ENCODE measurements around the gene PLCB3.

Gene PLCB3

DNA sequence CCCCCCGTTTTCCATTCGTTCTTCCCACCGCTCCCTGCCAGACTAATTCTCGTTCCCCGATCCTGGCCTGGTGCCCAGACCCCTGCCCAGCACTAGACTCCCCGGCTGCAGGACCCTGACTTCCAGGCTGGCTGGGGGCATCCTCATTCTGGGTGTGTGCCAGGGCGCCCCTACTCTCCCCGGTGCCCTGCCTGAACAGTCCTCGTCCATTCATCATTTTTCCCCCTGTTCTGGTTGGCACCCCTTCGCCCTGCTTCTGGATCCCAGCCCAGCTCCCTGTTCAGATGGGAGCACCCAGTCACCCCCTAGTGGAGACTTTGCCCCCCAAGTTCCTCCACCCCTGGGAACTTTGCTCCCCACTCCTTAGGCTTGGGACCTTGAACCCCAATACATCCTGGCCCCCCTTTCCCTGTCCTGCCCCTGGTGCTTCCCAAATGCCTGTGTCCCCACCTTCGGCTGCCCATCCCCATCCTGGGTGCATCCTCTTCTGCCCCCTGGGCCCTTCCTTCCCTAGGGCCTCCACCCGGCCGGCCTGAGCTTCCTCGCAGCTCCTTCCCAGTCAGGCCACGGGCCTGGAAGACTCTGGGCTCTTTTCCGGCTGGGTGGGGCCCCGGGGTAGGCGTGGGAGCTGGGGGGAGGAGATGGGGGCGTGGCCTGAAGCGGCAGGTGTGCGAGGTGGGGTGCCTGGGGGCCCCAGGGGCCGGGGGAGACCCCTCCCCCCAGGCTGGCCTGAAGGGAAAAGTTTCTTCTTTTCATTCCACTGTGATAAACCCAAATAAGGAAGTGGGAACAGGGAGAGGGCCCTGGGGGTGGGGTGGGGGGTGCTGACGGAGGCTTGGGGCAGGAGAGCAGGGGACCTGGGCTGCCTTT is 908 bp downstream of the PLCB3 start:
- DNase-seq: no peak

DNA sequence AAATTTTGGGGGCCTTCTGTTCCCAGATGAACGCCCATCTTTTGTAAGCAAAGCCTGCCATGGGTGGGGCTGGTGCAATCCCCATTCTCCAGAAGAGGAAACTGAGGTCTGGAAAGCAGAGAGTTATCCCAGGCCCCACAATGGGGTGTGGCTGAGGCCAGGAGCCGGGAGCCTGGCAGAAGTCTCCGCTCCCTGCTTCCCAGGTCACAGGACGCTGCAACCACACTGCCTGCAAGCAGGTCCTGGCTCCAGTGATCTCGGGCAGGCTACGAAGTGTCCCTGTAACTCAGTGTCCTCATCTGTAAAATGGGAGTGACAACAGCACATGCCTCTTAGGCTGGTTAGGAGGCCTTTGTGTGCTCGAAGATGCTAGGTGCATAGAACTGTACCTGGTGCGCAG is 1.7 kb downstream of the PLCB3 start:
- DNase-seq: no peak

DNA sequence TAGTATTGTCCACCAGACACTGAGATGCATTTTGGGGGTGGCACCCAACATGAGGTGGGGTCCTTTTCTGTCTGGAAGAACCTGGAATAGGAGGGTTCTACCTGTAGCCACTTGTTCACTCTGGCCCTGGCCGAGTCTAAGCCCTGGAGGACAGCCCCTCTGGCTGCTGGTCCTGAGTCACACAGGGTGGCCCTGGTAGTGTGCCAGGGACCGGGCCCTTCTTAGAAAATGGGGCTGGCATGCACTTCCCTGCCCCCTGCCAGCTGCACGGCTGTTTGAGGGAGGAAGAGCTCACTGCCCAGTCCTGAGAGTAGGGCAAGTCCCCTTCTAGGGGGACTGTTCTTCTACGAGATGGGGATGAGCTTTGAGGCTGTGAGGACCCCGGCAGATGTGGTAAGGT is 2.2 kb downstream of the PLCB3 start:
- DNase-seq: no peak

DNA sequence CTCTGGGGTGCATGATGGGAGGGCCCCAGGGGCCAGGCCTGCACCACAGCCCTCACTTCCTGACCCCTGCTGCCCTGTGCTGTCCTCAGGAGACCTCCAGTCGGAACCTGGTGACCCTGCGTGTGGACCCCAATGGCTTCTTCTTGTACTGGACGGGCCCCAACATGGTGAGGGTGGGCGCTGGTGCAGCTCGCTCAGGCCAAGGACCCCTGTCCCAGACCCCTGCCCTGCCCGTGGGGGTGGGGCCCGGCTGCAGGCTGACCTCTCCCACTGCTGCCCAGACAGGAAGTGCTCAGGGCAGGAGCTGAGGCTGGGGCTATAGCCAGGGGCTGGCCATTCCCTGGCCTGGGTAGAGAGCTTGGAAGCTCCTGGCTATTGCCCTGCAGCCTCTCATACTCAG is 3.0 kb downstream of the PLCB3 start:
- no peak for DNase-seq

DNA sequence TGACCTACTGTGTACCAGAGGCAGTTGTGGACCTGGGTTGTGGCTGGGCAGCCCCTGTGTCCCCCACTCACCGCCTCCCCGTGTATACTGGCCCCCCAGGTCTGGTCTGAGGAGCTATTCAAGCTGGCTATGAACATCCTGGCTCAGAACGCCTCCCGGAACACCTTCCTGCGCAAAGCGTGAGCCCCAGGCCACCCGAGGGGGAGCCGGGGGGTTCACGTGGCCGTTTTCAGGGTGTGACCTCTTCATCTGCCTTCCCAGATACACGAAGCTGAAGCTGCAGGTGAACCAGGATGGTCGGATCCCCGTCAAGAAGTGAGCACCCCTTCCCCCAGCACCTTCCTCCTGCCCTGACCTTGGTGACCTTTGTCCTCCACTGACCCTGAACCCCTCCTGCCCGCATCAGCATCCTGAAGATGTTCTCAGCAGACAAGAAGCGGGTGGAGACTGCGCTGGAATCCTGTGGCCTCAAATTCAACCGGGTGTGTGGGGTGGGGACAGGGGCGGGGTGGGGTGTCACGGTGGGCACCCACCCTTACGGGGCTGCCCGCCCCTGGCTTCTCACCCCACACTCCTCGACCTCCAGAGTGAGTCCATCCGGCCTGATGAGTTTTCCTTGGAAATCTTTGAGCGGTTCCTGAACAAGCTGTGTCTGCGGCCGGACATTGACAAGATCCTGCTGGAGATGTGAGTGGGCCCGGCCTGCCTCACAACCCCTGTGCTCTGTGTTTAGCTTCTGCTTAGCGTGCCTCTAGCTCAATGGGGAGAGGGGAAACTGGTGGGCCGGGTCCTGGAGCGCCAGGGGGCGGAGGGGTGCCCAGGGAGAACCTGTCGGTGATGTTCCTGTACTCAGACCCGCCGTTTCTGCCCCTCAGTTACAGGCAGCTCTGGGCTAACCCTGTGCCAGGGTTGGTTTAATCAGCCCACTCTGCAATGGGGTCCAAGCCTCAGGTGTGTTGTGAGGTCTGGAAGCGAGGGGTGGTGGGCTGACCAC is 4.1 kb downstream of the PLCB3 start:
- DNase-seq: no peak

DNA sequence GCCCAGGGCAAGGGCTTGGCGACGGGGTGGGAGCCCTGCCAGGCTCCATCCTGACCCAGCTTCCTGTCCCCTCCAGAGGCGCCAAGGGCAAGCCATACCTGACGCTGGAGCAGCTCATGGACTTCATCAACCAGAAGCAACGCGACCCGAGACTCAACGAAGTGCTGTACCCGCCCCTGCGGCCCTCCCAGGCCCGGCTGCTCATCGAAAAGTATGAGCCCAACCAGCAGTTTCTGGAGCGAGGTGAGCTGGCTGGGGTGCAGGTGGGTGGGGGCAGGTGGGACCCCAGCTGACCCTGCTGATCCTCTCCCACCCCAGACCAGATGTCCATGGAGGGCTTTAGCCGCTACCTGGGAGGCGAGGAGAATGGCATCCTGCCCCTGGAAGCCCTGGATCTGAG is 5.0 kb downstream of the PLCB3 start:
- no peak for DNase-seq

DNA sequence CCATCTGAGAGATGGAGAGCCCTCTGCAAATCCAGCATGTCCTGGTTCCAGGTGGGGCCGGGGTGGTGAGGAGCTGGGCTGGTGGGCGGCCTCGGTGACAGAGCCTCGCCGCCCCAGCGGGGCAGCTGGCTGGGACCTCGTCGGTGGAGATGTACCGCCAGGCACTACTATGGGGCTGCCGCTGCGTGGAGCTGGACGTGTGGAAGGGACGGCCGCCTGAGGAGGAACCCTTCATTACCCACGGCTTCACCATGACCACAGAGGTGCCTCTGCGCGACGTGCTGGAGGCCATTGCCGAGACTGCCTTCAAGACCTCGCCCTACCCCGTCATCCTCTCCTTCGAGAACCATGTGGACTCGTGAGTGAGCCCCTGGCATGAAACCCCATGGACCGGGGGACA is 7.0 kb downstream of the PLCB3 start:
- no peak for DNase-seq

DNA sequence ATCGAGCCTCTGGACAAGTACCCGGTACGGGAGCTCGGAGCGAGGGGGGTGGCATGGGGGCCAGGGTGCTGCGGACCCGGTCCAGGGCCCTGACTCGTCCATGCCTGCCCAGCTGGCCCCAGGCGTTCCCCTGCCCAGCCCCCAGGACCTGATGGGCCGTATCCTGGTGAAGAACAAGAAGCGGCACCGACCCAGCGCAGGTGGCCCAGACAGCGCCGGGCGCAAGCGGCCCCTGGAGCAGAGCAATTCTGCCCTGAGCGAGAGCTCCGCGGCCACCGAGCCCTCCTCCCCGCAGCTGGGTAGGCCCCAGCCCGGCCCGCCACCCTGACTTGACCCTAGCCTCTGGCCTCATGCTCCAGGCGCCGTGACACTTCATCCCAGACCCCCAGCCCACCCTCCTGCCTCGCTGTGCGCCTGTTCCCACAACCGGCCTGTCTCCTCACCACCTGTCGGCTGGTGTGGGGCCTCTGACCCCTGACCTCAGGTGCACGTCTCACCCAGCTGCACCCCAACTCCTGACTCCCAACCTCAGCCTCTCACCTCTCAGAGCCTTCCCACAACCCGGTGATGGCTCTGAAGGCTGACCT is 7.7 kb downstream of the PLCB3 start:
- no peak for DNase-seq

DNA sequence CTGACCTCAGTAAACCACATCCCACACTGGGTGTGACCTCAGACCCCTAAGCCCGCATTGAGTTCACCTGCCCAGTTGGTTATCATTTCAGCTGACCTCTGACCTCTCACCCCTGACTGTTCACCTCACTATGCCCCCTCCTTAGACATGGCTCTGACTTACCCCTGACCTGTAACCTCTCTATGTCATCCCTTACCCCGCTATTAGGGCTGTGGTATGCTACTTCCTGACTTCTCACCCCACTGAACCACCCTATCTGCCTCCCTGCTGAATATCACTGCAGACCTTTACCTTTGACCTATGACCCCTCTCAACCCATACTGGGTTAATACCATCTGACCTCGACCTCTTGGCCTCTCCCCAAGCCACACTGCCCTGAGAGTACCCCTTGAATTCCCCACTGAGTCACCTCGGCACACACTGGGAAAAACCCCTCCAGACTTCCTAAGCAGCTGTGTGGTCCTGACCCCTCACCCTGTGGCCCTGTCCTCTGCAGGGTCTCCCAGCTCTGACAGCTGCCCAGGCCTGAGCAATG is 8.3 kb downstream of the PLCB3 start:
- no peak for DNase-seq

DNA sequence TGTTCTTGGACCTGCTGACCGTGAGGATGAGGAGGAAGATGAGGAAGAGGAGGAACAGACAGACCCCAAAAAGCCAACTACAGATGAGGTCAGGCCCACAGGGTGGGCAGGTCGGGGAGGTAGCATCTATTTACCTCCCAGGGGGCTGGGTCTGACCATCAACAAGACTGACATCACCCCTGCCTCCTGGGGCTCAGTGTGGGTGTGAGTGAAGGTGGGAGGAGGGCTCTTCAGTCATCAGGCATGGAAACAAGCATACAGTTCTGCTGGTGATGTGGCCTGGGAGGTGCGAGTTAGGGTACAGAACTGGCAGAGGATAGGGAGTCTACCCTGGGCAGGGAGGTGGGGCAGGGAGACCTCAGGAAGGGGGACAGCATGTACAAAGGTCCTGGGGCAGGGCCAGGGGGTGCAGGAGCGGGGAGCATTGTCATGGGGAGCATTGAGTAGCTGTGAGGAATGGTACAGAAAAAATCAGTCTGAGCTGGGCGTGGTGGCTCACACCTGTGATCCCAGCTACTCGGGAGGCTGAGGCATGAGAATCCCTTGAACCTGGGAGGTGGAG is 8.9 kb downstream of the PLCB3 start:
- DNase-seq: no peak

DNA sequence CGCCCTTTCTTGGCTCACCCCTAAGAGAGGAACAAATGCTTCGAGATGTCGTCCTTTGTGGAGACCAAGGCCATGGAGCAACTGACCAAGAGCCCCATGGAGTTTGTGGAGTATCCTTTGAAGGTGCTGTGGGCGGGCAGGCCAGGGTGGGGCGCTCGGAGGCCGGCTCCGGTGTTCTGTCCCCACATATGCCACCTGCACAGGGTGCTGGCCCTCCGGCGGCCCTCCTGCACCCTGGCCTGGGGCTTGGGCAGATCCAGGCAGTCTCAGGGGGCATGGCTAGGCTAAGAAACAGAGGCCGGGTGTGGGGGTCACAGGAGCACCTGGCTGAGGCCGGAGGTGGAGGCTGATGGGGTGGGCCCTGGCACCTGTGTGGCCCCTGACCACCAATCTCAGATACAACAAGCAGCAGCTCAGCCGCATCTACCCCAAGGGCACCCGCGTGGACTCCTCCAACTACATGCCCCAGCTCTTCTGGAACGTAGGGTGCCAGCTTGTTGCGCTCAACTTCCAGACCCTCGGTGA is 10.3 kb downstream of the PLCB3 start:
- no peak for DNase-seq

DNA sequence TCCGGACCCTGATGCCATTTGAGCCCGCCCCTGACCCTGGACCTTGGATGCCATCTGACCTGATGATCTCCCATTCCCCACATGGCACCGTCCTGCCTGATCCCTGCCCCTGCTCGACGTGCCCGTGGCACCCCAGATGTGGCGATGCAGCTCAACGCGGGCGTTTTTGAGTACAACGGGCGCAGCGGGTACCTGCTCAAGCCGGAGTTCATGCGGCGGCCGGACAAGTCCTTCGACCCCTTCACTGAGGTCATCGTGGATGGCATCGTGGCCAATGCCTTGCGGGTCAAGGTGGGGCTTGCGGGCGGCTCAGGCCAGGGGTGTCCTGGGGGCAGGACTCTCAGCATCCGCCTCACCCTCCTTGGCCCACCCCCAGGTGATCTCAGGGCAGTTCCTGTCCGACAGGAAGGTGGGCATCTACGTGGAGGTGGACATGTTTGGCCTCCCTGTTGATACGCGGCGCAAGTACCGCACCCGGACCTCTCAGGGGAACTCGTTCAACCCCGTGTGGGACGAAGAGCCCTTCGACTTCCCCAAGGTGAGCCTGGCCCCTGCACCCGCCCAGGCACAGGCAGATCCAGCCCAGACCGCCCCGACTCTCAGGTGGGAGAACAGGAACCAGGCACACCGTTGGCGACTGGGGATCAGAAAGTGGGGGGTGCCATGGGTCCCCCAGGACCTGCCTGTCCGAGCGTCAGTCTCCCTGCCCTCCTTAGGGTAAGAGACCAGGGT is 11.1 kb downstream of the PLCB3 start:
- no peak for DNase-seq

DNA sequence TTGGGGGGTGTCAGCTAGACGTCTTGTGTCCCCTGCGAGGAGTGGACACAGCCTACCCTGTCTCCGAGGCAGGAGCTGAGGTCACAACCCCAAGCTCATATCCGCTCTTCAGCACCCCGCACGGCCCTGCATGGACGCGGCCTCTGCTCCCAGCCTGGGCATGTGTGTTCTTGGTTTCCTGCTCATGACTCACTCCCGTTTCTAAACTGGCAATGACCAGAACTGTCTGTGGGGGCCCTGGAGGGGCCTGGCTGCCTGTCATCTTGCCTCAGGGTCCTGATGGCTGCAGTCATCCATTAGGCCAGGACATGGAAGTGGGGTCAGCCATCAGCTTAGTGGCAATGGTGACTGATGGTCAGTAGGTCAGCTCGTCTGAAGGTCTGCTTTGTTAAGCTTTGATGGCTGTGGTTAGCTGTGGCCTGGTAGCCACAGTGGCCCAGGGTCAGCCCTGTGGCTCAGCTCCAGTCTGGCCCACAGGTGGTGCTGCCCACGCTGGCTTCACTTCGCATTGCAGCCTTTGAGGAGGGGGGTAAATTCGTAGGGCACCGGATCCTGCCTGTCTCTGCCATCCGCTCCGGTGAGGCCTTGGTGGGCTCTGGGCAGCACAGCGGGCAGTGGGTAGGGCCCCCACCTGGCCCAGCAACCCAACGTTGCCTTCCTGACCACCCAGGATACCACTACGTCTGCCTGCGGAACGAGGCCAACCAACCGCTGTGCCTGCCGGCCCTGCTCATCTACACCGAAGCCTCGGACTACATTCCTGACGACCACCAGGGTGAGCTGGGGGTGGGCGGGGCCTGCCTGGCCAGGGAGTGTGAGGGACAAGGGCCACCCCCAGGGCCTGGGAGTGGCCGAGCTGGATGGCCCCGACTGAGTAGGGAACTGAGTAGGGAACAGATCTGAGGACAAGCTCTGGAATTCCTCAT is 12.0 kb downstream of the PLCB3 start:
- no peak for DNase-seq

DNA sequence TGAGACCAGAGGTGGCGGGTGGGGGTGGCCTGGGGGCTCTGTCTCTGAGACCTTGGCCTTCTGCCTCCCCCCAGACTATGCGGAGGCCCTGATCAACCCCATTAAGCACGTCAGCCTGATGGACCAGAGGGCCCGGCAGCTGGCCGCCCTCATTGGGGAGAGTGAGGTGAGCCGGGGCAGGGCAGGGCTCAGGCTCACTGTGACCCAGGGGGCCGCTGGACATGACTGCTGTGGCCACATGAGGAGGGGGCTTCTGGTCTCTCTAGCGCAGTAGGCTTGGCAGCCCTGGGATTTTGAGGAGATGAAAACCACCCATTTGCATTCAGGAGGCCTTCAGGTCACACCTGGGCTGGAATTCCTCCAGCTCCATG is 12.6 kb downstream of the PLCB3 start:
- no peak for DNase-seq

DNA sequence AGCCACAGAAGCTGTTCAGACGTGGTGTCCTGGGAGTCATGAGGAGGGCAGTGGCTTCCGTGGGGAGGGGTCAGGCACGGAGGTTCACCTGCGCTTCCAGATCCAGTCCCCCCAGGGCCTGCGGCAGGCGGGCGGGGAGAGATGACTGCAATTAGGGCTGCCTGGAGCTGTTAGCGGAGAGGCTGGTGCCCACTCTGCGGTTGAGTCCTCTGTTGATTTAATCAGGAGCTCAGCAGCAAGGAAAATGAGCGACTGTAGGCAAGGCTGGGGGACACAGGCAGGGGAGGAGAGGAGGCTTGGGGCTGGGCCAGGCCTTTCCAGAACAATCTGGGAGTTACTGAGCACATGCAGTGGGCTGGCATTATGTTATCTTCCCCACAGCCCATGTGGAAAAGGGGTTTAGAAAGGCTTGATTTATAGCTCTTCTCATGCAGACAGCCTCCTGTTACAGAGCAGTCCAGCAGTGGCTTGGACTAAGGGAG is 13.1 kb downstream of the PLCB3 start:
- no peak for DNase-seq

DNA sequence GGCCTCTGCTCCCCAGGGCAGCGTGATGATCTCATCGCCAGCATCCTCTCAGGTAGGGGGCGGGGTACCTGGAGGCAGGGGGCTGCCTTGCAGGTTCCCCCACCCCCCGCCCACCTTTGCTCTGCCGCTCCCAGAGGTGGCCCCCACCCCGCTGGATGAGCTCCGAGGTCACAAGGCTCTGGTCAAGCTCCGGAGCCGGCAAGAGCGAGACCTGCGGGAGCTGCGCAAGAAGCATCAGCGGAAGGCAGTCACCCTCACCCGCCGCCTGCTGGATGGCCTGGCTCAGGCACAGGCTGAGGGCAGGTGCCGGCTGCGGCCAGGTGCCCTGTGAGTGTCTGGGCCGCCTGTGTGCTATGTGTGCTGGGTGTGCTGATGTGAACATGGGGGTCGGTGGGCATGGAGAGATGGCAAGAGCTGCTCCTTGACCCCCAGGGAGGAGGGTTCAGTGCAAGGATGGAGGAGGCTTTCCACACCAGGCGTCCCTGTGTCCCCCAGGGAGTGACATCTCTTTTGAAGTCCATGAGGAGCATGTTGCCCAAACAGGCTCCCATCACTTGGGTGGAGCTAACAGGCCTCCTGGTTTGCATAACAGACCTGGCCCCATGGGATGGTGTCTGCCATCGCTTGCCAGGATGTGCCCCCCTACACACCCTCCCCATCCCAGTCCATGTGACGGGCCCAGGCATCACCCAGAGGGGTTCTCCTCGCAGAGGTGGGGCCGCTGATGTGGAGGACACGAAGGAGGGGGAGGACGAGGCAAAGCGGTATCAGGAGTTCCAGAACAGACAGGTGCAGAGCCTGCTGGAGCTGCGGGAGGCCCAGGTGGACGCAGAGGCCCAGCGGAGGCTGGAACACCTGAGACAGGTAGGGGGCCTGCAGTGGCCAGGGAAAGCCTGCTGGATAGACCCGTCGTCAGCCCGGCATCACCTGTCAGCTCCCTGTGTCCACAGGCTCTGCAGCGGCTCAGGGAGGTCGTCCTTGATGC is 14.1 kb downstream of the PLCB3 start:
- DNase-seq: no peak

DNA sequence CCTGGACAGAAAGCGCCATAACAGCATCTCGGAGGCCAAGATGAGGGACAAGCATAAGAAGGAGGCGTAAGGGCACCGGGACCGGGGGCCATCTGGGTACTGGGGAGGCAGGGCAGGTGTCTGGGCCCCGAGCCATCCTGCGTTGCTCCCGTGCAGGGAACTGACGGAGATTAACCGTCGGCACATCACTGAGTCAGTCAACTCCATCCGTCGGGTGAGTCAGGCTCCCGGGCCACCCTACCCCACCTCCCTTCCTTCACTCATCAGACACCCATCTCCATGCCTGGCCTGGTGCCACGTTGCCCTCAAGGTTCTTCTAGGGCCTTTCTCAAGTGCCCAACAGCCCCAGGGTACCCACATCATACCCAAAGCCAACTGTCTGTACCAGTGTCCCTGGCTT is 15.0 kb downstream of the PLCB3 start:
- no peak for DNase-seq

DNA sequence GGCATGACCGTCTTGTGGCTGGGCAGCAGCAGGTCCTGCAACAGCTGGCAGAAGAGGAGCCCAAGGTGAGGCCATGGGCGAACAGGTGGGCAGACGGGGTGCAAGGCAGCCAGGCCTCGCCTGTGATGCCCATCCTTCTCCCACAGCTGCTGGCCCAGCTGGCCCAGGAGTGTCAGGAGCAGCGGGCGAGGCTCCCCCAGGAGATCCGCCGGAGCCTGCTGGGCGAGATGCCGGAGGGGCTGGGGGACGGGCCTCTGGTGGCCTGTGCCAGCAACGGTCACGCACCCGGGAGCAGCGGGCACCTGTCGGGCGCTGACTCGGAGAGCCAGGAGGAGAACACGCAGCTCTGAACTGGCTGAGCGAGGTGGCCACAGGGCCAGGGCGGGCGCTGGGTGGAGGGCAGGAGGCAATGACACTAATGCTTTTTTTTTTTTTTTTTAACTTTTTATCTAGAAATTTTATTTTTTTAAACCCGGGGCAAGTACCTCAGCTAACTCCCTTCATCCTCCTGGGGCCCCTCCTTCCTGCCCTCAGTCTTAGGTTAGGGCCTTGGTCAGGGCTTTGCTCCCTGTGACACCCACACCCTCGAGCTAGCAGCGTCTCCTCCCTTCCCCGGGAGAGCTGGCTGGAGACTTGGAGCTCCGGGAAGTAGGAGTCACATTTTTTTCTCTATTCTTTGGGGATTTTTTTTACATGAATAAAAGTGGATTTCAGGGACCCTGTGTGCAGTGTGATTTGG is 16.0 kb downstream of the PLCB3 start:
- no peak for DNase-seq
